IPS-NIHi7 (cell line): ENCODE data around the gene CAPSL.
"Not testable (repeated sequence)": the region's sequence is repeated elsewhere in the genome, so short reads cannot be mapped to it uniquely, and the experiment has no call there.

Experiments used
- DNase-seq: peaks from one replicate; pipeline ENCODE4 v3.0.0; 2012; ENCODE audit warnings: mixed read lengths; ENCODE audit errors: extremely low spot score

Gene CAPSL

DNA sequence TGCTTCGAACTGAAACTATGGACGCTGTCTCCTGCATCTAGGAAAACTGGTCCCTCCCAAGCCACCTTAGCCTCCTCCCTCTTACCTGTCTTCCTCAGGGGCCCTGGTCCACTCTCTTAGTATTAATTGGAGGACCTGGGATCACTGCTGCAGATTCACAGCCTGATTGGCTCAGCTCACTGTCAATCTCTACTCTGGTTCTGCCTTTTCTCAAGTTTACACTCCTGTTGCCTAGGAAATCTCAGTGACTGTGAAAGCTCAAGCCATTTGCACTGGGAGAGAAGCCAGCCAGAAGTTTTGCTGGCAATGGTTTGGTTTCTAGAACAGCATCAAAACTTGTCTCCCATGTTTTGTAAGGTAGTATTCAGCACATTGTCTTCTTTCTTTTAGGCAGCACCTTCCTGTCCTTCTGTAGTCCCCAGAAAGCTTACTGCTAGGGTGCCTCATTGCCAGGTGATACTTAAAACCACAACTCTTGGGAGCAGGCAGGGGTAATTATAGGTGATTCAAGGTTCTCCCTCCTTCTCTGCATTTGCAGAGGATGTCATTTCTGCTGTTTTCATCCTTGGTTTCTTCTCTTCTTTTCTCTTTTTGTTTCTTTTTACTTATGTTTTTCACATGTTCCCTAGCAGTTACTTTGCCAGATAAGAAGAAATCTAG is at the start of gene CAPSL:
TSS of gene CAPSL (minus strand) at position 55 of the 660 bp plus-strand sequence. CDS start 17,502 bp downstream, outside the sequence.
- DNase-seq, result peak; percentile 87

DNA sequence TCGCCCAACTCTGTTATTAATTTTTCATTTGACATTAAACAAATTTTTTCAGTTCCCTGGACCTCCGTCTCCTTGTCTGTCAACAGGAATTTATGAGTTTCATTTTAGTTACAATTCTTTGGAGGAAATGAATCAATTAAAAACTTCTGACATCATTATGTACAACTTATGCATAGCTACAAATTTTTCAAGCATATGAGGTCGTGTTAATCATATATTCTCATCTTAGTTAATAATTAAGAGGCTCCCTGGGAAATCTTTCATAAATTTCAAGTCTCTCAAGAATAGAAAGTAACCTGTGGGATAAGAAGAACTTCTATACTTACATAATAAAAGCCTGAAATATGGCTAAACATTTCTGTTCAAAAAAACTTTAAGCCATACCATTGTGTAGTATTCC is 49.4 kb upstream of the CAPSL start:
- no peak for DNase-seq

DNA sequence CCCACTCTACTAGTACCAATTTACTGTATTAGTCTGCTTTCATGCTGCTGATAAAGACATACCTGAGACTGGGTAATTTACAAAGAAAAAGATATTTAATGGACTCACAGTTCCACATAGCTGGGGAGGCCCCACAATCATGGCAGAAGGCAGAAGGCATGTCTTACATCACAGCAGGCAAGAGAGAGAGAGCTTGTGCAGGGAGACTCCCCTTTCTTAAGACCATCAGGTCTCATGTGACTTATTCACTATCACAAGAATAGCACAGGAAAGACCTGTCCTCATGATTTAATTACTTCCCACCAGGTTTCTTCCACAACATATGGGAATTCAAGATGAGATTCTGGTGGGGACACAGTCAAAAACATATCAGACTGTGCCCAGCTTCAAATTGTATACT is 41.3 kb upstream of the CAPSL start:
- no peak for DNase-seq

DNA sequence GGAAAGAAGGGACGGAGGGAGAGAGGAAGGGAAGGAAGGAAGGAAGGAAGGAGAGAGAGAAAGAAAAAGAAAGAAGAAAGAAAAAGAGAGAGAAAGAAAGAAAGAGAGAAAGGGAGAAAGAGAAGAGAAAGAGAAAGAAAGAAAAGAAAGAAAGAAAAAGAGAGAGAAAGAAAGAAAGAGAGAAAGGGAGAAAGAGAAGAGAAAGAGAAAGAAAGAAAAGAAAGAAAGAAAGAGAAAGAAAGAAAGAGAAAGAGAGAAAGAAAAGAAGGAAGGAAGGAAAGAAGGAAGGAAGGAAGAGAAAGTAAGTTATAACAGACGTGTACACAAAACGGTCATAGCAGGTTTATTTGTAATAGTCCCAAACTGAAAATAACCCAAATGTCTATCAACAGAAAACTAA is 38.4 kb upstream of the CAPSL start:
- not testable (repeated sequence) for DNase-seq

DNA sequence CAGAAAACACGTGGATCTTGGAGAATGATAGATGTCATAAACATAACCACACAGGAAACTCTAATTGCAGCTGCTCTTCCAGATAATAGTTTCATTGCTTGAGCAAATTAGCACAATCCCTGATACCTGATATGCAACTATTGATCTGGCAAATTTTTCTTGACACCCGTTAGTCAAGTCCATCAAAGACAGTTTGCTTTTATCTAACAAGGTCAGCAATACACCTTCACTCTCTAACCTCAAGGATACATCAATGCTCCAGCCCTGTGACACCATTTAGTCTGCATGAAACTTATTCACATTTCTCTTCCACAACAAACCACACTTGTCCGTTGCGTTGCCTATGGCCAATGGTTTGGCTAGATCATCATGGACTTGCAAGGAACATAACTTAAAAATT is 36.1 kb upstream of the CAPSL start:
- DNase-seq, result no peak

DNA sequence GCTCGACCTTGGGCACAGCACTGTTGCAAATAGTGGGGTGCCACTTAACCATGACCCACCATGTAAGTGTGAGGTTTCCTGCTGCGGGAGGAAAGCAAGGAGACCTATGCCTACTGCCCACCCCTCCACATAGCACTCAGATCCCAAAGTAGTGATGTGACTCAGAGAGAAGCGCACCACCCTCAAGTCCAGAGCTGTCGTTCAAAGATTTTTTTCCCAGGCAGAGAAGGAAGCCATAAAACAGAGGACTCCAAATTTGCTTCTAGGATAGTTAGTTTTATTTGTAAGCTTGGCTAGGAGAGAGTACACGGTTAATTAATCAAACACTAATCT is 33.4 kb upstream of the CAPSL start:
- no peak for DNase-seq

DNA sequence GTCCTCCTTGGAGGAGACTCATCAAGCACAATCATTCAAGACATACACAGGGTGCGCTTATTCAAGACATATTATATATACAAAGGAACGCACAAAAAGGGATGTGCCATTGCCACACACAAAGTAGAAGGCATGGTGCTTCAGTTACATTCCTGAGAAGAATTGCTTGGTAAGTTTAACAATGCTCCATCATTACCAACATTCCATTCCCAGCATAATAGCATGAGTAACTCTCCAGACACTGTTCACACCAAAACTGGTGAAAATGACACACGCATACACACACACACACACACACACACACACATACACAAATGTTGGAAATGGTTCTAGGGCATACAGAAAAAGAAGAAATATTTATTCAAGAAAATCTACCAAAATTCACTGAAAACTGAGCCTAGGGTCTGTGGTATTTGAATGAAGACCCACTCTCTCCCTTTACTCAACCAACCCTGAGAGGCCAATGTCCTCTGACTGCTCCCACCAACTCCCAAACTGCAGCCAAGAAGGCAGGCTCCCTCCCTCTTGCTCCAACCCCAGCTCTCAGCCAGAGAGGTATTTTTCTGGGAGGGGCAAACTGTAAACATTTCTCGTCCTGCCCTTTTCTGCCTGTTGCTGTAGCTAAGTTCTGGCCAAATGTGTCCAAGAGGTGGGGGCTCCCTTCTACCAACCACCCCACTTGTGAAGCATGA is 32.9 kb upstream of the CAPSL start:
- no peak for DNase-seq

DNA sequence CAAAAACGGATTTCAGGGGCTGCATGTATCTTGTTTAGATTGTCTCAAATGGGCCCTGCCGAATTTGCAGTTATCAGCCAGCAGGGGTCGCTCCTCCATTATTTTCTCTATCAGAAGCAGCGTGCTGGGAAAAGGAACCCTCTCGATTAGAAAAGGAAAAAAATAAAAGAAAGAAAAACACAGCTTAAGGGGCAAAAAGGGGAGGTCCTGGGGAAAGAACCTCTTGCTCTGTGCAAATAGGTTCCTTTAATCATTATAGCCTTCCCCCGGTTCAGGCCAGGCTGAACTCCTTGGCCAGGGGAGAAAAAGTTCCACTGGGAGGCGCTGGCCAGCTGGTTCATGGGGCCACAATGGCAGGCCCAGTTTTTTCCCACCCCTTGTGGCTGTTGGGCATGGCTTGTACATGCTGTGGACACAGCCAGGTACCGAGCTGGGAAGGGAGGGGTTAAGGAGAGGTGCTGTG is 25.0 kb upstream of the CAPSL start:
- DNase-seq, result peak; percentile 74

DNA sequence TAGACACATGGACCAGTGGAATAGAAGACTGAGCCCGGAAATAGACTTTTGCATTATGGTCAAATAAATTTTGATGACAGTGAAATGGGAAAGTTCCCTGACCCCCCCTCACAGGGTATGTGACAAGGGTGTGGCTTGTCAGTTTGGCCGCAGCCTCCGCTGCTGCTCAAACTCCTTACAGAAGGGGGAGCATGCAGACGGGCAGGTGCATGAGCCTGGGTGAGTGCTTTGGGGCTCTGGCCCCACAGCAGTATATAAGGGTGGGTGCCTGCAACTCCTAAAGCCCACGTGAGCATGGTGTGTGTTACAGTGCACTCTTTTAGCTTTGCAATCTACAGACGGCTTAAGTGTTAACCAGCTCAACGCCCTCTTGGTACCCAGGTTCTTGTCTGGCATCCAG is 21.9 kb upstream of the CAPSL start:
- DNase-seq, result no peak

DNA sequence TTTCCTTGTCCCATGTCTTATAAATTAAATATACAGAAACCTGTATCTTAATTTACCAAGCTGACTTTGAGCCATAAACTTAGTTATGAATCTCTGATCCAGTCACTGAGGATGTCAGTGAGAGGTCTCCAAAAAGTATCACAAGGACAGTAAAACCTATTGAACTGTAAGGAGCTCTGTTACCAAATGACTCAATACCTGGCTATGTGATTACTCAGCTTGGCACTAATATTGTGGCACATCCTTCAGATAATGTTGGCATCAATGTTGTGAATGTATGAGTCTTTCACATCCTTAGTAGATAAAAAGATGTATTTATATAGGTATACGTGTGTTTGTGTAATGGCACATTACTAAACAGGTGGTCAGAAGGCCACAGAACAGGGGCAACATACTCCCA is 18.0 kb upstream of the CAPSL start:
- DNase-seq, result no peak

DNA sequence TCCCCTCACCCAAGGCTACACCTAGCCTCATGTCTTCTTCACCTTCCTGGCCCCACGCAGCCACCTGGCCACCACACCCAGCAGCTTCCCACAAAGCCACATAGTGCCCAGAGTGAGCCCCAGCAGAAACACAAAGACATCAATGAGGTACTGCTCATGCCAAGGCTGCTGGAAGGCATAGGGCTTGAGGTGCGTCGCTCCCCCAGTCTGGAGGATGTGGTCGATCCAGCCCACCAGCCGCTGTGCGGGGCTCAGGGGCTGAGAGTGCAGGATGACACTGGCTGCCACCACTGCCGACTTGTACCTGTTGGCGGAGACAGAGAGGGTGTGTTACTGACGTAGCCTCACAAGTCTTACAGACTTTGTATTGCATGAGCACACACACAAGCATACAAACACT is 15.8 kb upstream of the CAPSL start:
- DNase-seq, result peak; percentile 27

DNA sequence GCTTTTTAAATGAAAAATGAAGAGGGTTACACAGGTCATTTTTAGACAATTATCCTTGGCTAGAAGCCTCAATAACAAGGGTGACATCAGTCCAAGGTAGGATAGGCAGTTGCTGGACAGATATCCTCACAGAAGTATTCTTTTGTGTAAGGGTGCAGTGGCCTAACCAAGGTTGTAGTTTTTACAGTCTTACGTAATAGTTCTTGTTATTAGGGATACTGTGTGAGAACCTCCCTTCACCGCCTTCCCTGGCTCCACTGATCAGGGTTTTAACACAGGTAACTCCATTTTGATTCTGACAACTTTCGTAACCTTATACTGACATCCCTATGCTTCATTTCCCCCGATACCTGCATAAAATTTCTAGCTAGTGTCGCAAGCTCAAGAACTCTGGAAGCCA is 8.7 kb upstream of the CAPSL start:
- DNase-seq, result no peak

DNA sequence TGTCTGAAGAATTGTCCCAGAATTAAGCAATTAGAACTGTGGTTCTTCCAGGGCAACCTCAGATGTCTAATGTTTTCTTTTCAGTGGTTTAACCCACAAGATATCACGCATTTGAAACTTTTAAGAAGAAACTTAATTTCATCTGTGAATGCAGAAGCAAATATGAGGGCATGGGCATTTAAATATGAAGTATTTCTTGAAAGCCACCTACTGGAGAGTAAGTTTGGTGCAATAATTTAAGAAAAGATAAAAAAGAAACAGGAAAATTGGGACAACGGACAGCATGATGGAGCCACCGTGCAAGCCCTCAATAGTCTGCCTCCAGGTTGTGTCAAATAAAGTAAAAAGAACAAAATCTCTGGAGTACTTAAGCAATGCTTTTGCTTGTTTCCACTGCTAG is 1.2 kb upstream of the CAPSL start:
- DNase-seq, result no peak

DNA sequence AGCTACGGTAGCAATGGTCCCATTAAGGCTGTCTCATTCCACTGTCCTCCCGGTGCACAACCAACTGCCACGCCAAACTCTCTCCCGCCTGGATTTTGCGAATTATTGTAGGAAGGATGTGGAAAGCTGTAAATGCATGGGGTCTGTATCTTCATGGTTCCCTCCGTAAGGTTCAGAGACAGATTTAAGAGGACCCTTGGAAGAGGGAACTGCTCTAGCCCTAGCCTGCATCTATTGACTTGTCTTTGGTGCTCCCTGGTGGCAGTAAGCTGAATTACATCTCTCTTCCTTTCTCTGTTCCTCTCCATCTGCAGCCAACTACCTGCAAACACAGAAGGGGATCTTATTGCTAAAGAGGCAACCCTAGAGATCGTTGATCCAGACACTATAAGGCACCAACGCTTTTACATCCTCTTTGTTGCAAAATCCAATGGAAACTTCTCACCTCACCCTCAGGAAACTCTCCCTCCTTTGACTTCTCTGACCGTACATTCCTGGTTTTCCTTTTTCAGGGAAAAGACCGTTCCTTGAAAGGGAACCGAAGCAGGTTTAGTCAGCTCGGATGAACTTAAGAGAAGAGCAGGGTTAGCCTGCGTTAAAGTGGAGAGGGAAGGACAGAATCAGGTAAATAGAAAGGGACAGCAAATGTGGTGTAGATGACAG is 11.9 kb downstream of the CAPSL start:
- peak; percentile 81 for DNase-seq

DNA sequence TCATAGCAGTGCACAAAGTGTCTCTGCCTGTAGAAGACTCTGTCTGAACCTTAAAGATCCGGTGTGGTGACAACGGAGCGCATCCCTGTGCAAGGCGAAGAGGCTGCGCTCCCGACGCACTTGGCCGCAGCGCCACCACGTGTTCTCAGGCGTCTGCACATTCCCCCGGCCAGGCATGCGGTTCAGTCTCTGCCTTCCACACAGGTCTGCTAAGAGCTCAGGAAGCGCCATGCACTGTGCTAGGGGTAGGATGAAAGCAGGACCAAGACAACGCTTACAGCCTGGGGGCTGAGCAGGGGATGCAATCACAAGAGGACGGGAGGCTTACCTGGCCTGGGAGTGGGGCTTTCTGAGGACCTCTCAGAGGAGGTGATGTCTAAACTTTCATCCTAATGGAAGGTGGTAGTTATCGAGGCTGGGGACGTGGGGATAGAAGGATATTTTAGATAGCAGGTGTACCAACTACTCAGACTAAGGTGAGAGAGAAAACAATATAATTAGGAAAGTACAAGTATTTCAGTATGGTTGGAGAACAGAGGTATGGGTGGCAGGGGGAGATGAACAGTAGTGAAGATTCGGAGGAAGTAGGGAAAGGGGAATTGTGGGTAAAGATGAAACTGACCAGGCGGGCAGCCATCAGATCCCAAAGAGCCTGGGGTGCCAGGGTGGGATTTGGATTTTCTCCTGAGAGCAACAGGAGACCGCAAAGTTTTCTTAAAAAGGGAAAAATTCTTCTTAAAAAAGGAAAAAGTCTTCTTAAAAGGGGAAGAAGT is 13.3 kb downstream of the CAPSL start:
- DNase-seq, result peak; percentile 73

DNA sequence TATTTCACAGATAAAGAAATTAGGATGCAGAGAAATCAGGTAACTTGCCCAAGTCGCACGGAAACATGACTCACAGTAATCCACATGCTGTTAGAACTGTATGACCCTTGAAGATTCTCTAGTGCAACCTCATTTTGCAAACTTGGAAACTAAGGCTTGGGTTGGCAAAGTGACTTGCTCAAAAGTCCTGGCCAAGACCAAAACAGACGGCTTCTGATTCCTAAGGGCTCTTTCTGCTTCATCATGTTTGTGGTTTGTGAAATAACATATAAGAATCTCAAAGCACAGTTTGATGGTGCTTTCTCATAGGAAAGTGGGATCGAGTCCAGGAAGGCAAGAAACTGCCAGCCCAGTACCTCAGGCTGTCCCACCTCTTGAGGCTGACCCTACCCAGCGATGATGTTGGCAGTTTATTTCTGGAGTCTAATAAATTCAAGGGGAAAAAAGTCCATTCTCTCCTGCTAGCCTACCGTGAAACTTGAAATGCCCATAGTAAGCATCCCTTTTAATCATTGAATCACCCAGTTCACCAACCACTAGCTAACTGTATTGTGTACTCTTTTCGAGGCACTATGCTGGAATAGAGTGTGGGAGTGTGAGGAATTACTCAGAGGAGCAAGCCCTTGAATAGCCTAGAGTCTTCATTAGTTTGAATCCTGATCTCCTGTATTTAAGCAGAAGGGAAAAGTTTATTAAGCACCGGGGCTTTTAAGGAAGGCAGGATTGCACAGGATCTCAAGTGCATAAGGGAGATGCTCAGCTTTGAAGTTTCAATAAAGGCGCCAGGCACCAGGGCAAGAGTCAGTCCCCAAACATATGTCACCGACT is 14.1 kb downstream of the CAPSL start:
- no peak for DNase-seq

DNA sequence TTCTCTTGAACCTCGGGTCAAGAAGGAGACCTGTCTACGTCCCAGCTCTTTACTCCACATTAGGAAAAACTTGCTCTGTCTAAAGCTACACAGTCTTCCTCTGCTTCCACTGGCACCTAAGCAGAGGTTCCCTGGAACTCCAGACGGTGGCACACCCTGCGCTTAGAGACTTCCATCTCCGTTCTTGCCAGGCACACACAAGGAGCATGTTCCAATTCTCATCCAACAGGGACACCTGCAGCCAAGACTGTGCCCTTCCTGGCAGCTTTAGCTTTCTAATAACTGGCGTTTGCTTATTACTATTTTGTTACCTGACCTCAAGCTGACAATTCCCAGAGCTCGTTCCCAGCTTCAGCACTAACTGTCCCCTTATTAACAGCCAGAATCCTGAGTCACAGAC is 16.0 kb downstream of the CAPSL start:
- DNase-seq, result no peak

DNA sequence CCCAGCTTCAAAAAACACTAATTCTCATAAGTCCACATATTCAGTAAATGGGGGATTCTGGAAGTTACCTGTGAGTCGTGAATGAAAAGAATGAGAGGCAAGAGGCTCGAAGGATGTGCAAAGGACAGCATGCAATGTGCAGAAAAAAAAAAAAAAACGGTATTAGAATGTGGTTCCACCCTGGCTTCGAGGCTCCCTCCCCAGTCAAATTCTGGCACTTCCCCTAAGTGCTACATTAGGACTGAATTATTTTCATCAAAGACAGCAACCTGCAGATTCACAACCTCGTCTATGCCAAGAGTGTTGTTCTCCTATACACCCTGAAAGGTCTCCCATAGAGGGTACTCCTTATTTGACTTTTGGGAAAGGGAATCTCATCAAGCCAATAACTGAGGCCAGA is 16.5 kb downstream of the CAPSL start:
- DNase-seq, result no peak

DNA sequence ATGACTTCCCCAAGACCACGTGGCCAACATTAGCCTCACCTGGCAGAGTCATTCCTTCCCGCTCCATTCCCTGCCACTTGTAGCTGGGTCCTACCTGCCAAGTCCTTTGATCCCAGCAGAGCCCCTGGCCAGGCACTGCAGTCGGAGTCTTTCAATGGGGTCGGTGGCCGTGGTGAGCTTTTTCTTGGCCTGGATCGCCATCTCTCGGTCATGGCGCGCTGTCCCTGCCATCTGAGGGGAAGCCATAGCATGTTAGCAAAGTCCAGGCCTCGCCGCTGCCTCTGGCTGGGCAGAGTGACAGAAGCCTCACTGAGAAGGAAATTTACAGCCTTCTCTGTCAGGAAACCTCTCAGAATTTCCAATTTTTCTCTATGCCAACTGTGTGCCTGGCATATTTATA is 17.5 kb downstream of the CAPSL start:
- peak; percentile 58 for DNase-seq

DNA sequence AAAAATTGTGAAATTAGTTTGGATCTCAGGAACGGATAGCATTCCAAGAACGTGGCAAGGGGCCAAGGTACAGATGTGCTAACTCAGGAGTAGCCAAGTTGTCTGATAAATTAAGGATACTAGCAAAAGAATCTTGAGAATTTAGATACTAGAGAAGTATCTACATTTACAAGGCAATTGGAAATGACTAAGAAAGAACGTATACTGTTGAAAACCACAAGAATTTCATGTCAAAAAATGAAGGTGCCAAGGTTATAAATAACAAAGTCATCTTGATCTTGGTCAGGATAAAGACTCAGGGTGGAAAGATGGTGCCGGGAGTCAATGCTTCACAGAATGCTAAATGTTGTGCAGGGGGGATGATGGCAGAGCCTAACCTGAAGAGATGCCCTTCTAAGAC is 19.2 kb downstream of the CAPSL start:
- DNase-seq, result no peak

DNA sequence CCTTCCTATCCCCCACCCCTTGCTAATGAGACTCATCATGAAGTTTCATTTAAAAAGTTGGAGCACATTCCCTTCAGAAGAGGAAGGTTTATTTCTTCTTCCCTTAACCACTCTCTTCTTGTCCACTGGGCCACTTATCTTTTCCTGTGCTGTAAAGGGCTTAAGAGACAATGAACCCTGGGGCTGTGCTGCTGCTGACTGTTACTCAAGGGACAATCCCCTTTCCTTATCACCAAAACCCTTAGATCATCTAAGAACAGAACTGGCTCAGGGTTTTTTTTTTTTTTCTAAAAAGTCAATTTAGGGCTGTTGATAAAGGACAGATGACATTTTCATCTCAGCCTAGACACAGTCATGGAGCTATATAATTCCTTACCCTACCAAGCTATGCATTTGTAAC is 29.6 kb downstream of the CAPSL start:
- DNase-seq, result peak; percentile 25

DNA sequence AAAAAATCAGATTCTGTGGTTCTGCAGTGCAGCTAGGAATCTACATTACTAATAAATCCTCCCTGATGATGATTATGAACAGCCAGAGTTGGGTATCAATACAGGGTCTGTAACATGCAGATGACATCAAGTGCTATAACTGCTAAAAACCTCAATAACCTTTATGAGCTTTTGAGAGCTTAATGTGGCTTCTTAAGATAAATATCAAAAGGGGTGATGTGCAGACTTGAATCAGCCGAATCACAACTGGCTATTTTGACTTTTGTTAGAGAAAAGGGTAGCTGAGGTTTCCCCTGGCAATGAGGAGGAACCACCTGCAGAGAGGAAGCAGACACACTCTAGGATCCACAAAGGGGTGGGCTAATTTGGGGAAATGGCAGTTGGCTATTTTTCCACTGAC is 30.2 kb downstream of the CAPSL start:
- no peak for DNase-seq
